Mesenchymal stem cell (in vitro differentiated cells and primary cell): ENCODE measurements around the gene JAKMIP1.

Experiments used
- DNase-seq: peaks from one replicate; pipeline ENCODE4 v3.0.0-alpha.2; 2013
- H2AFZ ChIP-seq: one replicate; pipeline ENCODE4 v1.6.1; 2013; ENCODE audit warnings: low read depth, mild to moderate bottlenecking, control low read depth, inconsistent platforms, low read length, moderate library complexity
- H2AK5ac ChIP-seq: 2 replicates; pipeline ENCODE4 v1.6.1; 2013; ENCODE audit warnings: low read length, moderate library complexity, mild to moderate bottlenecking, inconsistent platforms; ENCODE audit not compliant: severe bottlenecking
- H2BK120ac ChIP-seq: one replicate; pipeline ENCODE4 v1.6.1; 2013; ENCODE audit warnings: low read depth, mild to moderate bottlenecking, inconsistent platforms, low read length, moderate library complexity
- H2BK12ac ChIP-seq, 2 experiments: one replicate each; pipeline ENCODE4 v1.6.1; 2013; ENCODE audit warnings: inconsistent platforms in 2 of 2, low read length in 2 of 2, mild to moderate bottlenecking in 2 of 2, moderate library complexity in 2 of 2, control low read depth in 1 of 2
- H2BK15ac ChIP-seq: one replicate; pipeline ENCODE4 v1.6.1; 2013; ENCODE audit warnings: mild to moderate bottlenecking, low read depth, inconsistent platforms; ENCODE audit not compliant: poor library complexity, severe bottlenecking
- H2BK5ac ChIP-seq: 2 replicates; pipeline ENCODE4 v1.6.1; 2013; ENCODE audit warnings: low read depth, mild to moderate bottlenecking, low read length, control low read depth, inconsistent platforms; ENCODE audit not compliant: poor library complexity, severe bottlenecking
- H3K14ac ChIP-seq, 2 experiments: one replicate each; pipeline ENCODE4 v1.6.1; 2013; ENCODE audit warnings: inconsistent platforms in 2 of 2, low read length in 2 of 2, control low read depth in 1 of 2, mild to moderate bottlenecking in 1 of 2, moderate library complexity in 1 of 2
- H3K18ac ChIP-seq, 2 experiments: one replicate each; pipeline ENCODE4 v1.6.1; 2013; ENCODE audit warnings: inconsistent platforms in 2 of 2, low read length in 2 of 2, control low read depth in 1 of 2, low read depth in 1 of 2, mild to moderate bottlenecking in 1 of 2
- H3K23ac ChIP-seq, 2 experiments: one replicate each; pipeline ENCODE4 v1.6.1; 2013; ENCODE audit warnings: inconsistent platforms in 2 of 2, low read length in 2 of 2, mild to moderate bottlenecking in 2 of 2, moderate library complexity in 2 of 2, control low read depth in 1 of 2
- H3K27ac ChIP-seq: 2 replicates; pipeline ENCODE4 v1.5.1; 2013; ENCODE audit warnings: mild to moderate bottlenecking, moderate library complexity, low read length, control low read depth, inconsistent platforms; ENCODE audit not compliant: poor library complexity, severe bottlenecking
- H3K27me3 ChIP-seq, 2 experiments: 2 replicates each; pipeline versions ENCODE4 v1.6.1 to v1.7.0; 2013; ENCODE audit warnings: low read length in 2 of 2, mild to moderate bottlenecking in 2 of 2, moderate library complexity in 2 of 2, control low read depth in 1 of 2, inconsistent platforms in 1 of 2; ENCODE audit not compliant: control insufficient read depth in 1 of 2, insufficient read depth in 1 of 2
- H3K36me3 ChIP-seq, 2 experiments: 2 replicates each; pipeline versions ENCODE4 v1.6.1 to v1.7.0; 2013; ENCODE audit warnings: low read length in 2 of 2, control low read depth in 1 of 2, inconsistent platforms in 1 of 2, low read depth in 1 of 2, mild to moderate bottlenecking in 1 of 2; ENCODE audit not compliant: insufficient read depth in 2 of 2, control insufficient read depth in 1 of 2
- H3K4ac ChIP-seq, 2 experiments: one replicate each; pipeline ENCODE4 v1.6.1; 2013; ENCODE audit warnings: inconsistent platforms in 2 of 2, low read length in 2 of 2, mild to moderate bottlenecking in 2 of 2, moderate library complexity in 2 of 2, control low read depth in 1 of 2, low read depth in 1 of 2
- H3K4me1 ChIP-seq: 2 replicates; pipeline ENCODE4 v1.6.1; 2013; ENCODE audit warnings: low read depth, low read length, control low read depth; ENCODE audit not compliant: control insufficient read depth, insufficient read depth
- H3K4me2 ChIP-seq: 2 replicates; pipeline ENCODE4 v1.6.1; 2013; ENCODE audit warnings: low read length, mild to moderate bottlenecking, inconsistent platforms; ENCODE audit not compliant: poor library complexity, severe bottlenecking
- H3K4me3 ChIP-seq, 2 experiments: 2 replicates each; pipeline versions ENCODE4 v1.5.1 to v1.7.0; 2013; ENCODE audit warnings: low read length in 2 of 2, mild to moderate bottlenecking in 2 of 2, control low read depth in 1 of 2, low read depth in 1 of 2; ENCODE audit not compliant: insufficient read depth in 1 of 2
- H3K79me1 ChIP-seq: replicated peaks from 2 replicates; pipeline ENCODE4 v1.6.1; 2013; ENCODE audit warnings: mild to moderate bottlenecking, control low read depth, low read length, inconsistent platforms; ENCODE audit not compliant: poor library complexity, severe bottlenecking
- H3K9ac ChIP-seq: 2 replicates; pipeline ENCODE4 v1.7.0; 2013; ENCODE audit warnings: mild to moderate bottlenecking, low read length, moderate library complexity
- H3K9me3 ChIP-seq: 2 replicates; pipeline ENCODE4 v1.7.0; 2013; ENCODE audit warnings: mild to moderate bottlenecking, low read length; ENCODE audit not compliant: control insufficient read depth
- H4K8ac ChIP-seq: one replicate; pipeline ENCODE4 v1.6.1; 2013; ENCODE audit warnings: inconsistent platforms, mild to moderate bottlenecking, low read length, moderate library complexity
- H4K91ac ChIP-seq: one replicate; pipeline ENCODE4 v1.6.1; 2013; ENCODE audit warnings: mild to moderate bottlenecking, low read length, inconsistent platforms
- WGBS: methylation state at CpG from one replicate; pipeline ENCODE4 v1.1.7; 2013; ENCODE audit warnings: mixed read lengths; 5-methylcytosine and 5-hydroxymethylcytosine counted together

The JAKMIP1 gene

GRCh38 chr4:6154875-6155274, 45.5 kb downstream of the JAKMIP1 start:
- H3K36me3 ChIP-seq, result no peaks in the 10 kb centered on the region
- no peak overlapping the region for H3K14ac ChIP-seq
- H3K4me1 ChIP-seq, result no peaks in the 10 kb centered on the region
- H4K91ac ChIP-seq, result no peak overlapping the region
- no peak overlapping the region for H3K18ac ChIP-seq
- H3K79me1 ChIP-seq, result no peaks in the 10 kb centered on the region
- DNase-seq, result no peak
- H2BK15ac ChIP-seq, result no peak overlapping the region
- 70% methylated on average over 9 of the region's 9 CpGs for WGBS
- H3K4me2 ChIP-seq, result no peak overlapping the region
- no peak overlapping the region for H3K9ac ChIP-seq
- no peak overlapping the region for H2BK12ac ChIP-seq
- no peaks in the 10 kb centered on the region for H3K9me3 ChIP-seq
- H2BK5ac ChIP-seq, result no peak overlapping the region
- no peak overlapping the region for H3K23ac ChIP-seq
- no peak overlapping the region for H3K27ac ChIP-seq
- no peak overlapping the region for H2BK120ac ChIP-seq
- H3K27me3 ChIP-seq, result peaks cover 0 to 49% of the 10 kb centered on the region in 2 experiments
- no peak overlapping the region for H3K4ac ChIP-seq
- no peak overlapping the region for H2AFZ ChIP-seq
- no peak overlapping the region for H4K8ac ChIP-seq
- H2AK5ac ChIP-seq, result no peak overlapping the region
- no peak overlapping the region for H3K4me3 ChIP-seq

GRCh38 chr4:6153874-6154273, 46.5 kb downstream of the JAKMIP1 start:
- Histone ChIP-seq H3K4ac (no peak overlapping the region), H4K8ac (no peak overlapping the region), H3K27ac (no peak overlapping the region), H3K27me3 (peaks cover 0 to 46% of the 10 kb centered on the region in 2 experiments), H2AK5ac (no peak overlapping the region), H2BK120ac (no peak overlapping the region), H3K79me1 (no peaks in the 10 kb centered on the region), H3K14ac (no peak overlapping the region), H3K9me3 (no peaks in the 10 kb centered on the region), H2BK12ac (no peak overlapping the region), H2BK5ac (no peak overlapping the region), H3K4me2 (no peak overlapping the region), H2BK15ac (no peak overlapping the region), H3K4me3 (no peak overlapping the region), H2AFZ (no peak overlapping the region), H3K18ac (no peak overlapping the region), H3K36me3 (no peaks in the 10 kb centered on the region), H3K23ac (no peak overlapping the region), H4K91ac (no peak overlapping the region), H3K9ac (no peak overlapping the region), H3K4me1 (no peaks in the 10 kb centered on the region)
- DNase-seq, result no peak
- 41% methylated on average over 7 of the region's 7 CpGs for WGBS

- Histone ChIP-seq H3K36me3 (no peaks in the 10 kb centered on the region), H3K4me2 (no peak overlapping the region)
These were observed 47.3 kb downstream of the JAKMIP1 start for GRCh38 chr4:6152869-6153705.

DNA sequence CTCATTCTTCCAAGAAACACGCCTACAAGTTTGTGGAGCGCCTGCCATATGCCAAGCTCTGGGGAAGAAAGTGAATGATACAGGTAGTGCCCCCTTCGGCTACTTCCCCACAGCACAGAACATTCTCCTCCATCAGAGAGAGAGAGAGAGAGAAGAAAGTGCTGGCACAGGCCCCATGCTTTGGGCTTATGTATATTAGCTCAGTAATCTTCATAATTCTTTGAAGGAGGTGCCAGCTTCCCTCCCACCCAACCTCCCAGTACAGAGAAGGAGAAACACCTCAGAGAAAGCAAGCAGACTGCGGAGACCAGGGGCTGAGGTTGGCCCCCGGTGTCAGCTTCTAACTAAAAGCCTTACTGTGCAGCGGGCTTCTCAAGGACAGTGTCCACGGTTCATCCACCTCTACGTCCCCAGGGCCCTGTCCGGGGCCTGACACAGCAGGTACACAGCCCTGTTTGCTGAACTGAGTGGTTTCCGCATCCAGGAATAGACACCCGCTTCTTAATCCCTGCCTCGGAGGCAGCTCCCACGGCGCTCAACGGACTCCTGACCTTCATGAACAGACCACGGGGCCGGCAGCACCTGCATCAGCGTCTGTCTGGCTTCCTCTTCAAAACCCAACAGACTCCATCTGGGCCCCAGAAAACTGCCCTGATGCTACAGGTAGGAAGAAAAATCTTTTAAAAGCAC, 50.2 kb downstream of the JAKMIP1 start:
- Histone ChIP-seq H2AFZ (no peak overlapping the region), H3K4ac (no peak overlapping the region), H3K23ac (no peak overlapping the region), H3K14ac (no peak overlapping the region), H3K36me3 (no peaks in the 10 kb centered on the region), H4K8ac (no peak overlapping the region), H2BK5ac (no peak overlapping the region), H3K4me3 (no peak overlapping the region), H3K18ac (no peak overlapping the region), H2AK5ac (no peak overlapping the region), H3K27me3 (peaks cover 0 to 29% of the 10 kb centered on the region in 2 experiments), H3K9ac (no peak overlapping the region), H2BK12ac (no peak overlapping the region), H2BK120ac (no peak overlapping the region), H3K4me1 (no peaks in the 10 kb centered on the region), H3K27ac (no peak overlapping the region), H2BK15ac (no peak overlapping the region), H4K91ac (no peak overlapping the region), H3K79me1 (no peaks in the 10 kb centered on the region), H3K4me2 (no peak overlapping the region), H3K9me3 (no peaks in the 10 kb centered on the region)
- no peak for DNase-seq
- WGBS, result 84% methylated on average over 15 of the region's 18 CpGs

More at GRCh38 chr4:6152869-6153705, 47.3 kb downstream of the JAKMIP1 start:
- H3K4ac ChIP-seq, result no peak overlapping the region
- no peak overlapping the region for H2AFZ ChIP-seq
- H3K18ac ChIP-seq, result no peak overlapping the region
- H4K91ac ChIP-seq, result no peak overlapping the region
- no peak overlapping the region for H2AK5ac ChIP-seq
- H3K14ac ChIP-seq, result no peak overlapping the region
- no peak overlapping the region for H4K8ac ChIP-seq
- H2BK5ac ChIP-seq, result no peak overlapping the region
- peaks cover 0 to 46% of the 10 kb centered on the region in 2 experiments for H3K27me3 ChIP-seq
- no peak overlapping the region for H2BK15ac ChIP-seq
- no peak overlapping the region for H2BK120ac ChIP-seq
- H3K23ac ChIP-seq, result no peak overlapping the region
- DNase-seq, result no peak
- no peaks in the 10 kb centered on the region for H3K79me1 ChIP-seq
- H3K9me3 ChIP-seq, result no peaks in the 10 kb centered on the region
- no peak overlapping the region for H2BK12ac ChIP-seq
- no peaks in the 10 kb centered on the region for H3K4me1 ChIP-seq
- WGBS, result 79% methylated on average over 15 of the region's 15 CpGs
- H3K4me3 ChIP-seq, result no peak overlapping the region
- no peak overlapping the region for H3K9ac ChIP-seq
- H3K27ac ChIP-seq, result no peak overlapping the region
